Raji (cell line): ENCODE data around the gene GNG8.

Source experiments
- POLR2A ChIP-seq: IDR thresholded peaks from 2 replicates; pipeline ENCODE4 v1.6.1; 2011; ENCODE audit warnings: low read depth, low read length, control low read depth; ENCODE audit not compliant: insufficient read depth

The GNG8 gene

DNA sequence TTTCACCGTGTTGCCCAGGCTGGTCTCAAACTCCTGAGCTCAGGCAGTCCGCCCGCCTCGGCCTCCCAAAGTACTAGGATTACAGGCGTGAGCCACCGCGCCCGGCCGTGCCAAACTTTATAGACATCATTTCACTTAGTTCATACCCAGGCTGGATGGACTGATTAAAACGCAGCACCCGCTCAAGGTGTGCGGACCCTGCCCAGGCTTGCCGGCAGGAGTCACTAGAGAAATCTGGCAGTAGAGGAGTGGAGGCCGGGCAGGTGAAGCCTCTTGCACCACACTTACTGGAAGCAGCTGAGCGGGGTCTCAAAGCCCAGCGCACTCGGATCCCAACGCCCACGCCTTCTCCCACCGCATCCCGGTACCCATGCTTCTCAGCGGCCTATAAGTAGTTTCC lies 22.5 kb downstream of the GNG8 start:
- no peak for TF ChIP-seq POLR2A

DNA sequence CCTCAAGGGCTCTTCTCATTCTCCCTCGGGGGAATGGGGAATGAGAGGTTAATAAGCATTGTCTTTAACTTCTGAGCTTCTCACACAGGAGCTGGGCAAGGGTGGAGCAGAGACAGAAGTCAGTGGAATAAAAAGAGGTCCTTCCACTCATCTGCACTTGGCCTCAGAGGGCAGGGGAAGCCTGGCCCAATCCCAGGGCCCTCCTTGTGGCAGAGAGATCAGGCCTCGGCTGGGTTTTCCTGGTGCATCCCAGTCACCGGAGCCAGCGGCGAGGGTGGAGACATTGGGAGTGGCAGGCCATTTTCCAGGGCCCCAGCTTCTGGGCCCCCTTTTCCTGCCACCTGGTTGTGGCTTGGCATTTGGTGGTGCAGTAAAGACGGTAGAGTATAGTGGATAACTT lies 24.2 kb downstream of the GNG8 start:
- no peak for TF ChIP-seq POLR2A

DNA sequence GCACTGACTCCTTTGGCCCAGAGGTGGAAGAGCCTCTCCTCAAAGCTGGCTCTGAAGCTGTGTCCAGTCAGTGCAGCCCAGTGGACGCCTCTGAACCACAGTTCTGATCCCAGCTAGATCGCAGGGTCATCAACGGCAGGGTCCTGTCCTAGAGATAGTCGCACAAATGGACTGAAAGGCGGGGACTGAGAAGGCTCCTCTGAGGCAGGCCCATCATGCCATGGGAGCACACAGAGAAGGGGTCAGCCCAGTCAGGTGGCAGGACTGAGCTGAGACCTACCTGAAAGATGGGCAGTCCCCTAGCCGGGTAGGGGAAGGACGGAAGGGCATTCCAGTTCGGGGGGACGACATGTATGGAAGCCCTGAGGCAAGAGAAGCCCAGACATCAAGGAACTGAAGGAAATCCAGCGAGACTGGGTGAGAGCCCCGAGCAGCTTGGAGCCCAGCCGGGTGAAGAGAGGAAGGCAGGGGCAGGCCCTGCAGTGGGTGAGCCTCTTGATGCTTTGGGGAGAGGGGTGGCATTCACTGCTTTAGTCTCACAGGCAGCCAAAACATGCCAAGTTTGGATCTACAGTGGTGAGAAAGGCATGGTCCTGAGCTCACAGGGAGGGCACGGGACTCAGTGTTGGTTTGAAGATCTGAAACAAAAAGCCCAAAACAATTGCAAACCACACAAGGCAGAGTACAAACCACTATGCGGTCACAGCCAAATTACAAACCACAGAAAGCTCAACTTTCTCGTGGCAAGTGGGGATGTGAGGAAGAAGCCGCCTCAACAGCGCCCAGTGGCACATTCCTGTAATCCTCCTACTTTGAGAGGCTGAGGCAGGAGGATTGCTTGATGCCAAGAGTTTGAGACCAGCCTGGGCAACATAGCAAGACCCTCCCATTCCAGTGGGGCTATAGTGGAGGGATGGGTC lies 24.9 kb downstream of the GNG8 start:
- no peak for TF ChIP-seq POLR2A

DNA sequence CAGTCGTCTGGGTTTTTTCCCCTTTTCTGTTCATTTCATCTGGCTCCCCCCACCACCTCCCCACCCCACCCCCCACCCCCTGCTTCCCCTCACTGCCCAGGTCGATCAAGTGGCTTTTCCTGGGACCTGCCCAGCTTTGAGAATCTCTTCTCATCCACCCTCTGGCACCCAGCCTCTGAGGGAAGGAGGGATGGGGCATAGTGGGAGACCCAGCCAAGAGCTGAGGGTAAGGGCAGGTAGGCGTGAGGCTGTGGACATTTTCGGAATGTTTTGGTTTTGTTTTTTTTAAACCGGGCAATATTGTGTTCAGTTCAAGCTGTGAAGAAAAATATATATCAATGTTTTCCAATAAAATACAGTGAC lies 25.6 kb downstream of the GNG8 start:
- no peak for TF ChIP-seq POLR2A

DNA sequence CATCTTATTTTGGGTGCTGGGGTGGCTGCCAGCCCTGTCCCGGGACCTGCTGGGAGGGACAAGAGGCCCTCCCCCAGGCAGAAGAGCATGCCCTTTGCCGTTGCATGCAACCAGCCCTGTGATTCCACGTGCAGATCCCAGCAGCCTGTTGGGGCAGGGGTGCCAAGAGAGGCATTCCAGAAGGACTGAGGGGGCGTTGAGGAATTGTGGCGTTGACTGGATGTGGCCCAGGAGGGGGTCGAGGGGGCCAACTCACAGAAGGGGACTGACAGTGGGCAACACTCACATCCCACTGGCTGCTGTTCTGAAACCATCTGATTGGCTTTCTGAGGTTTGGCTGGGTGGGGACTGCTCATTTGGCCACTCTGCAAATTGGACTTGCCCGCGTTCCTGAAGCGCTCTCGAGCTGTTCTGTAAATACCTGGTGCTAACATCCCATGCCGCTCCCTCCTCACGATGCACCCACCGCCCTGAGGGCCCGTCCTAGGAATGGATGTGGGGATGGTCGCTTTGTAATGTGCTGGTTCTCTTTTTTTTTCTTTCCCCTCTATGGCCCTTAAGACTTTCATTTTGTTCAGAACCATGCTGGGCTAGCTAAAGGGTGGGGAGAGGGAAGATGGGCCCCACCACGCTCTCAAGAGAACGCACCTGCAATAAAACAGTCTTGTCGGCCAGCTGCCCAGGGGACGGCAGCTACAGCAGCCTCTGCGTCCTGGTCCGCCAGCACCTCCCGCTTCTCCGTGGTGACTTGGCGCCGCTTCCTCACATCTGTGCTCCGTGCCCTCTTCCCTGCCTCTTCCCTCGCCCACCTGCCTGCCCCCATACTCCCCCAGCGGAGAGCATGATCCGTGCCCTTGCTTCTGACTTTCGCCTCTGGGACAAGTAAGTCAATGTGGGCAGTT lies 26.2 kb downstream of the GNG8 start:
- no peak for TF ChIP-seq POLR2A

DNA sequence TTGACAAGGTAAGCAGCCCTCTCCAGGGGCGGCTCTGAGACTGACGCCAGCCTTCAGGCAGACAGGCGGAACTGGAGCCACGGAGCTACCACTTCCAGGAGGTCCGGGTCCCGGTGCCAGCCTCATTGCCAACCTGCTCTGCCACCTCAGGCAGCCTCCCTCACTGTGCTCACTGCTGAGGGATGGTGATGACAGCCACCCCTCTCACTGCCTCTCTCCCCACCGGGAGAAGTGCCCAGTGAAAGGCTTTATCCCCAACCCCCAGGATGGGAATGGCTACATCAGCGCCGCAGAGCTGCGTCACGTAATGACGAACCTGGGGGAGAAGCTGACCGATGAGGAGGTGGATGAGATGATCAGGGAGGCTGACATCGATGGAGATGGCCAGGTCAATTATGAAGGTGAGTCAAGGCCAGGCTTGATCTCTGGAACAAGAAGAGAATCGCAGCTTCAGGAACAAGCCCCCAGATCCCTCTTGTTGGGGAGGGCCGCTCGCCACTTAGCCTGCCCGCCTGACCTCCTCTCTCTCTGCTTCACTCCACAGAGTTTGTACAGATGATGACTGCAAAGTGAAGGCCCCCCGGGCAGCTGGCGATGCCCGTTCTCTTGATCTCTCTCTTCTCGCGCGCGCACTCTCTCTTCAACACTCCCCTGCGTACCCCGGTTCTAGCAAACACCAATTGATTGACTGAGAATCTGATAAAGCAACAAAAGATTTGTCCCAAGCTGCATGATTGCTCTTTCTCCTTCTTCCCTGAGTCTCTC lies 27.2 kb downstream of the GNG8 start:
- no peak for TF ChIP-seq POLR2A

DNA sequence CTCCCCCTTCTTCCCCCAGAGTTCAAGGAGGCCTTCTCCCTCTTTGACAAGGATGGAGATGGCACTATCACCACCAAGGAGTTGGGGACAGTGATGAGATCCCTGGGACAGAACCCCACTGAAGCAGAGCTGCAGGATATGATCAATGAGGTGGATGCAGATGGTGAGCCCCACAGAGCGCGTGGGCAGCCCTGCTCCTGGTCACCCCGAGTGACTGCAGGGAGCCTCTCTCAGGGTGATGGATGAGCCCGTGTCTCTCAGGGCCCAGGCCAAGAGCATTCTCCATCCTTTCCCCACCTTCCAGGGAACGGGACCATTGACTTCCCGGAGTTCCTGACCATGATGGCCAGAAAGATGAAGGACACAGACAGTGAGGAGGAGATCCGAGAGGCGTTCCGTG lies 27.8 kb downstream of the GNG8 start:
- TF ChIP-seq POLR2A = no peak

DNA sequence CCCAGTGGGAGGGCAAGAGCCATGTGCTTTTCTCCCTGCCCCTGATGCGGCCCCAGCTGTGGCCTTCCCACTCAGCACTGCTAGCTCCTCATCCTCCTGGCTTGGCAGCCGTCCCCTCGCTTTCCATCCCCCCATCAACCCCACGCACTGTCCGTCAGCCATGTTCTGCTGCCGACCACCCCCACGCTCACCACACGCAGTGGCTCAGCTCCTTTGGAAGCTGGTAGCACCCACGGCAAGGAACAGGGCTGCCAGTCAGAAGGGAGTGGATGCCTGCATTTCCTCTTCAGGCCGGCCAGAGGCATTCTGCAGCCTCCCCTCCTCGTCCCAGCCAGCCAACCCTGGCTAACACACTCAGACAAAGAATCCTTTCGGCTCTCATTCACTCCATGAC lies 28.6 kb downstream of the GNG8 start:
- no peak for TF ChIP-seq POLR2A

DNA sequence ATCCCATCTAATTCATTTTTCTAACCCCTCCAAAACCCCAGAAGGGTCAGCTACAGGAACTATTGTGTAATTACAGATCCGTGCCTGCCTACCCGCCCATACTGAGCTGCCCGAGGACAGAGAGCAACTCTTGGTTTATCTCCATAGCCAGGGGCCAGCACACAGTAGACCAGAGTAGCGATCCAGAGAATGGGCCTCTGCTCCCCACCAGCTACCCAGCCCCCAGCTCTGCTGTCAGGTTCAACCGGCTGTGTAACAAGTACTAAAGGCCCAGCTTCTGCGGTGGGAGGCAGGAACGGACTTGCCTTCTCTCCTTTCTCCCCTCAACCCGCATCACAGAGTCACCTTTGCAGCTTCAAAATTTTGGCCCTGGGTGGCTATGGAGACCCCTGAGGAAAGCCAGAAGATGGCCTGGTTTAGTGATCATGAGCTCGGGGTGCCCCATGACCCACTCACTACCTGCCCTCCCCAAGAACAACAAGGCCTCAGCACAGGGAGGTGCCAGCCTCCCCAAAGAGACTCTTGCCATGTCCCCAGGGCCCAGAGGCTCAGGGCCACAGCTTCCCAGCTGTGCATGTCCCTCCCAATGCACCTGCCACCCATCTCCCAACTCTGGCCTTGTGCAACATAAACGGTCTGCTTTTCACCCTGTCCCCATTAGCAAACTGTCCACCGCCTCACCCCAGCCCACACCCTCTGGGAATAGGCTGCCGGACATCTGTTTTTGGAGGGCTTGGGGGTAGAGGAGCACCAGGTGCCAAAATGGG lies 29.1 kb downstream of the GNG8 start:
- TF ChIP-seq POLR2A = no peak

DNA sequence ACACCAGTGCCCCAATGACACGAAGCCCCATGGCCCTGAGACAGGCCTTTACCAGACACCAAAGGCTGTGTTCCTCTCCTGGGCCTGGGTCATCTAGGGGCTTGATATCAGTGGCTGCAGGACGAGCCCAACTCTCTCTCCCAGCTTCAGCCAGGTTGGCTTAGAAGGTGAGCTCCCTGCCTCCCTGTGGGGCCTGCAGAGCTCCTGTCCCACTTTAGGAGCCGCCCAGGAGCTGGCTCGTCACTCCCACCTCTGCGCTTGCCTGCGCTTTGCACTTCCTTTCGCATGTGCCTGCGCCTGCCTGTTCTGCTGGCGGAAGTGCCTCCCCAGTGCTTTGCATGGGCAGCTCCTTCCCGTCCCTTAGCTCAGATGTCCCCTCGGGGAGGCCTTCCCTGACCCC lies 30.0 kb downstream of the GNG8 start:
- TF ChIP-seq POLR2A = no peak

DNA sequence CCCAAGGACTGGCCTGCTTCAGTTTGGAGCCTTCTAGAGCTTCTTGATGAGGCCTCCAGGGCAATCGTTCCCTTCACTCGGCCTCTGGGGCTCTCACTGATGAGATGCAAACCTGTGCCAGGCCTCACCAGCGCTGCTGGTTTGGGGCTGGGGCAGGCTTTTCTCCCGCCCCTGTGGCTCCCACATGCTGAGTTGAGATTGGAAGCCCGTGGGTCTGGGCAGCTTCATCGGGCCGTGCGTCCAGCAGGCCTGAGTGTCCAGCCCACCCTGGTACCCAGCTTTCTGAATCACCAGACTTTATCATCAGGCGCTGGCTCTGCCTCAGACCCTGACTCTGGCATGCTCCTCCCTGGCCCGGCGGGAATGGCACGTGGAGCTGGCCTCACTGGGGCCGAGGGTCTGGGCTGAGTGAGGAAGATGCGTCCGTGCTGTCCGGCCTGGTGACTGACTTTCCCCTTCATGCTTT lies 30.6 kb downstream of the GNG8 start:
- no peak for TF ChIP-seq POLR2A

DNA sequence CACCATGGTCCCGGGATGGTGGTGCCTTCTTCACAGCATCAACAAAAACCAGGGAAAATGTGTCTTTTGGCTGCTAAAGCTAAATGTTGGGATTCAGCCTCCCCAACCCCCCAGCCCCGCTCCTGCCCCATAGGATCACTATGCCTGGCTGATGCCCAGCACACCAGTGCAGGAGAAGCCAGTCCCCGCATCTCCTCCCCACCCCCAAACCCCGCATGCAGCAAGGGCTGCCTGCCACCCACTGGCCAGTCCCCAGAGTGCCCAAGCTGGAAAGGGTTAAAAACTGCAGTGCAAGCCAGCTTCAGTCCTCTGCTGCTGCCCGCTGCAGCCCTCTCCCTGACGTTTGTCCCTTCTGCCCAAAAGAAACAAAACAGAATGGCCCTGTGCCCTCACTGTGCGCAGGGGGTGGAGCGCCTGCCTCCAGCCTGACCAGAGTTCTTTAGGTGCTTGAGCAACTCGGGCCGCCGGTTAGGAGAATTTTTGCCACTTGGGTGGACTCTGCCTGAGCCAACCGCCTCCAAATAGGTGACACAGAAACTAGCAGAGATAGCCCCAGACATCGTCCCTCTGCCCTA lies 31.1 kb downstream of the GNG8 start:
- no peak for TF ChIP-seq POLR2A

DNA sequence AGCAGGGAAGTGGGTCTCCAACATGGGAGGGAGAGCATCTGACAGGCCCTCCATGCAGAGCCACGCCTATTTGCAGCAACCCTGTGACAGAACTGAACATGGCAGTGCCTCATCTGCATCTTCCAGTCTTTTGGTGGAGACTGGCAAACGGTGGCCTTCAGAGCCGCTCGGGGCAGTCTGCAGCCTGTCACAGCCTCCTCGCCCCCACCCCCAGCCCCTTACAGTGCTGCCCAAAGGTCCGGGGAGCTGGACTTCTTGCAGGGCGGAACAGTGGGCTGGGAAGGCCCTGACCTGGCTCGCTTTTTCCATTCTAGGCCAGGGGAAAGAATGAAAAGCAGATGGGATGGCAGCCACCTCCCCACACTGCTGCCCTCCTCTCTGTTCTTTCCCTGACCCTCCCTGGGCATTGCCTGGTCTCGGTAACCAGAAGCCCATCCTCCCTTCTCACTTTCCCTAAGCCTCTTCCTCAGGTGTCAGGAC lies 32.2 kb downstream of the GNG8 start:
- TF ChIP-seq POLR2A = no peak

DNA sequence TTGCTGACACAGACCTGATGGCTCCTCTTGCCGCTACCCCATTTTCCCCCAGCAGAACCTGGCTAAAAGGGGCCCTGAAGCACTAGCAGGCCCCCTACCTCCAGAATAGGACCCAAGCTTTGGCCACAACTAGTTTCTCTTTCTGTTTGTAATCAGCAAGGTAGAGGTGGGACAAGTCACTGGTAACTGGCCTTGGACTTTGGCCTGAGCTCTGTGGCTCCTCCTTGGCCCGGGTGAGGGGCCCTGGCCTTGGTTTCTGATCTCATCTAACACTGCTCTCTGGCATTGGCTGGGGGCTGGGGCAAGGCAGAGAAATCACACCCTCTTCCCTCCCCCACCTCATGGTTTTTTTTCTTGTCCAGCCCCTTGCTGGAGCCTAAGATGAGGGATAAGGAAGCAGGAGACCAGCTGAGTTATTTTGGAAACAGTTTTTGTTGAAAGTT lies 32.8 kb downstream of the GNG8 start:
- no peak for TF ChIP-seq POLR2A

DNA sequence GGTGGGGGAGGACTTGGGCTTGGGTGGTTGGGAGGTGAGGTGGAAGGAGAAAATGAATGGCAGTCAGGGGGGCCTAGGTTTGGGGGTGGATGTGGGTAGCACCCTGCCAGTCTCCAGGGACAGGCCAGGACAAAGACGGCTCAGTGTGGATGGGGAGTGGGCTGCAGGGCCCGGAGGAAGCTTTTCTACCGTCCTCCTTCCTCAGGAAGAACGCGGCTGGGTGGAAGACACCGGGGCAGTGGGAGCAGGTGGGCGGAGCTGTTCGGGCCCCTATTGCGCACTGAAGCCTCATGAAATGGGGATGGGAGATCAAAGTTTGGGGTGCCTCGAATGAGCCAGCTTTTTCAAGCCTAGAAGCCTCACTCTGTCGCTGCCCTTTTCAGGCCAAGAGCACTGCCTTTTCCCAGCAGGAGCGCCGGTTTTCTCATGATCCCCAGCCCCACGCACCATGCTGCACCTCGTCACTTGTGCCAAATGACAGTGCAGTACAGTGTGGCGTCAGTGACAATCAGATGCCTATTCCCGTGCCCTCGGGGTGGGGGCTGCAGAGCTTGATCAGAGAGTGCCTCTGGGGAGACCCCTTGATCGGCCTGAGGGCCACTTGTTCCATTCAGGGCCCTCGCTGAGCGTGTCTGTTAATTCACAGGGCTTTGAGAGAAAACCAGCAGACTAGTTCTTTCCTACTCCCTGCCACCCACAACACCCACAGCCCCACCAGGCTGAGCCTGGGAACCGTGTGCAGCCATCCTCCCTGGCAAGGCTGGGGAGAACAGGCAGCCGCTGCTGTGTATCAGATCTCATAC lies 33.4 kb downstream of the GNG8 start:
- TF ChIP-seq POLR2A = no peak
